Sciatic nerve (tissue), 2 donors: Measurements from ENCODE around the gene PAXX. TPM values are rescaled to one million over a fixed set of nuclear protein-coding genes. Genes with fewer than 3 reads are reported as not detected.

Experiments used
- ATAC-seq: fragments of 200-7000 bp; cut with Tn5 transposase; one replicate; pipeline ENCODE4 v1.9.1; 2020; ENCODE audit warnings: mild to moderate bottlenecking, moderate library complexity
- DNase-seq: peaks from one replicate; pipeline ENCODE4 v3.0.0-alpha.2; 2020; ENCODE audit warnings: low spot score
- intact Hi-C: fragments of 100-400 bp; cut with DNase I; formaldehyde crosslinking; loops from one replicate; pipeline ENCODE4 v1.14.2; 2022
- total RNA-seq: library from RNA; stranded (reverse); fragmentation: NEBNext Ultra II Directional; extraction: Animal tissue kit (Norgen Biotek cat#: 25700); gene quantifications from one replicate; pipeline ENCODE4 v1.2.1, GENCODE V29; 2021
- donor health status: DM: no; HTN: no; CAD: no.
- donor health status: DM: no; HTN: no; CAD: no.

The PAXX gene
- total RNA-seq, 1 donor from 2014 or later: 46.6 TPM

- ATAC-seq (no peak), DNase-seq (no peak)
- intact Hi-C loops: no loop called here
These were observed 19.9 kb downstream of the PAXX start for GRCh38 chr9:137011907-137012675.

GRCh38 chr9:137012694-137013570 is 20.7 kb downstream of the PAXX start:
- DNase-seq: no peak
- ATAC-seq: no peak
- intact Hi-C loops: no loop called here

- ATAC-seq: no peak
- intact Hi-C loops: no loop called here
- no peak for DNase-seq
These were observed 21.3 kb downstream of the PAXX start for GRCh38 chr9:137013571-137013940.

- DNase-seq: no peak
- no peak for ATAC-seq
- intact Hi-C loops: no loop called here
These were observed 21.9 kb downstream of the PAXX start for GRCh38 chr9:137014166-137014565.

- no peak for DNase-seq
- ATAC-seq: no peak
- intact Hi-C loops: no loop called here
These were observed 22.7 kb downstream of the PAXX start for GRCh38 chr9:137014776-137015539.

- ATAC-seq (no peak), DNase-seq (no peak)
- intact Hi-C loops: no loop called here
These were observed 23.3 kb downstream of the PAXX start for GRCh38 chr9:137015540-137015930.

- no peak for ATAC-seq
- intact Hi-C loops: no loop called here
- DNase-seq: no peak
These were observed 23.8 kb downstream of the PAXX start for GRCh38 chr9:137015976-137016375.

GRCh38 chr9:137016436-137016835 is 24.2 kb downstream of the PAXX start:
- DNase-seq (no peak), ATAC-seq (no peak)
- intact Hi-C loops: no loop called here

GRCh38 chr9:137017071-137017470 is 24.8 kb downstream of the PAXX start:
- intact Hi-C loops: no loop called here
- ATAC-seq: no peak
- DNase-seq: no peak

- ATAC-seq (no peak), DNase-seq (no peak)
- intact Hi-C loops: no loop called here
These were observed 25.7 kb downstream of the PAXX start for GRCh38 chr9:137017791-137018497.

- intact Hi-C loops: no loop called here
- ATAC-seq: no peak
- DNase-seq: no peak
These were observed 26.7 kb downstream of the PAXX start for GRCh38 chr9:137018761-137019559.

GRCh38 chr9:137019891-137020683 is 27.9 kb downstream of the PAXX start:
- ATAC-seq (no peak), DNase-seq (no peak)
- intact Hi-C loops: loop anchor here (10.0 kb wide), 1 partner anchor 175 kb away; the partner anchor contains the start of genes AJM1 and PHPT1

GRCh38 chr9:137020771-137021567 is 28.7 kb downstream of the PAXX start:
- DNase-seq (no peak), ATAC-seq (no peak)
- intact Hi-C loops: loop anchor here (10.0 kb wide), 1 partner anchor 176 kb away; the partner anchor contains the start of genes AJM1 and PHPT1

- DNase-seq: no peak
- ATAC-seq: no peak
- intact Hi-C loops: loop anchor here (10.0 kb wide), 1 partner anchor 177 kb away; the partner anchor contains the start of genes AJM1 and PHPT1
These were observed 29.4 kb downstream of the PAXX start for GRCh38 chr9:137021568-137021978.

GRCh38 chr9:137021979-137022661 is 29.9 kb downstream of the PAXX start:
- DNase-seq: peak; percentile 81
- intact Hi-C loops: loop anchor here (10.0 kb wide), 1 partner anchor 177 kb away; the partner anchor contains the start of genes AJM1 and PHPT1
- peak; percentile 58 for ATAC-seq

- ATAC-seq (no peak), DNase-seq (no peak)
- intact Hi-C loops: loop anchor here (10.0 kb wide), 1 partner anchor 178 kb away; the partner anchor contains the start of genes AJM1 and PHPT1
These were observed 30.4 kb downstream of the PAXX start for GRCh38 chr9:137022662-137023008.
